HL-60 (cell line): ENCODE data around the gene TOR2A.

Source experiments
- DNase-seq, 2 experiments: peaks; one replicate each; pipeline ENCODE4 v3.0.0-alpha.2; 2010 to 2020; ENCODE audit warnings: low read depth in 1 of 2, low spot score in 1 of 2
- H3K27ac ChIP-seq: fragments of 250-450 bp; sonication (Bioruptor Pico); replicated peaks from 2 replicates; pipeline ENCODE4 v1.5.1; 2020; ENCODE audit warnings: mild to moderate bottlenecking, moderate library complexity
- H3K27me3 ChIP-seq: fragments of 250-450 bp; sonication (Bioruptor Pico); 2 replicates; pipeline ENCODE4 v1.5.1; 2021; ENCODE audit warnings: mild to moderate bottlenecking, moderate library complexity; ENCODE audit not compliant: insufficient read depth, poor library complexity, severe bottlenecking
- H3K4me3 ChIP-seq: replicated peaks from 2 replicates; pipeline ENCODE4 v1.5.1; 2011; ENCODE audit warnings: mild to moderate bottlenecking, control low read depth, low read length; ENCODE audit not compliant: insufficient read depth
- GABPA ChIP-seq: IDR thresholded peaks from 2 replicates; pipeline ENCODE4 v1.6.1; 2012; ENCODE audit warnings: low read depth
- POLR2AphosphoS5 ChIP-seq: IDR thresholded peaks from 2 replicates; pipeline ENCODE4 v1.6.1; 2012; ENCODE audit warnings: low read depth
- SPI1 ChIP-seq: IDR thresholded peaks from 2 replicates; pipeline ENCODE4 v1.6.1; 2012; ENCODE audit warnings: low read depth, mild to moderate bottlenecking, borderline replicate concordance
- TF ChIP-seq, protein P1 (sequence below): IDR thresholded peaks from 2 replicates; pipeline ENCODE4 v1.6.1; 2012; ENCODE audit warnings: low read depth; ENCODE audit not compliant: insufficient replicate concordance
- TF ChIP-seq, protein P2 (sequence below): IDR thresholded peaks from one replicate; pipeline ENCODE4 v1.5.1; 2011; ENCODE audit warnings: low read length, control low read depth, inconsistent platforms; ENCODE audit not compliant: insufficient read depth

Gene TOR2A

DNA sequence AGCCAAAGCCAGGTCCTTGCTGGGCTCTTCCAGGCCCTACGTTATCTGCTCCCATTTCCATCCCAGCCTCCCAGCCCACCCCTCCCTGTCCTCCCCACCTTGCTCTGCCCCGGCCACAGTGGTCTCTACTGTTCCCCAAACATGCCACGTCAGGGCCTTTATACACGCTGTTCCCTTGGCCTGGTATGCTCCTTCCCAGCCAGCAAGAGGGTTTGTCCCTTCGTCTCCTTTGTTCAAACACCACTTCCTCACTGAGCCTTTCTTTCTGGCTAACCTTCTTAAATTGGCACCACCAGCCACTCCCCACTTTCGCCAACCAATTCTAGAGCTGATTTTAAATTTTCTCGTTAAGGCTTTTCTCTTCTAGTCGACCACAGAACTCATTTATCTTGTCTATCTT lies 33.6 kb upstream of the TOR2A start:
- no peak for DNase-seq
- TF ChIP-seq SPI1 (peak; percentile 17; the same call in 1 of the 2 replicates), POLR2AphosphoS5 (no peak)
- TF ChIP-seq, protein P1, sequence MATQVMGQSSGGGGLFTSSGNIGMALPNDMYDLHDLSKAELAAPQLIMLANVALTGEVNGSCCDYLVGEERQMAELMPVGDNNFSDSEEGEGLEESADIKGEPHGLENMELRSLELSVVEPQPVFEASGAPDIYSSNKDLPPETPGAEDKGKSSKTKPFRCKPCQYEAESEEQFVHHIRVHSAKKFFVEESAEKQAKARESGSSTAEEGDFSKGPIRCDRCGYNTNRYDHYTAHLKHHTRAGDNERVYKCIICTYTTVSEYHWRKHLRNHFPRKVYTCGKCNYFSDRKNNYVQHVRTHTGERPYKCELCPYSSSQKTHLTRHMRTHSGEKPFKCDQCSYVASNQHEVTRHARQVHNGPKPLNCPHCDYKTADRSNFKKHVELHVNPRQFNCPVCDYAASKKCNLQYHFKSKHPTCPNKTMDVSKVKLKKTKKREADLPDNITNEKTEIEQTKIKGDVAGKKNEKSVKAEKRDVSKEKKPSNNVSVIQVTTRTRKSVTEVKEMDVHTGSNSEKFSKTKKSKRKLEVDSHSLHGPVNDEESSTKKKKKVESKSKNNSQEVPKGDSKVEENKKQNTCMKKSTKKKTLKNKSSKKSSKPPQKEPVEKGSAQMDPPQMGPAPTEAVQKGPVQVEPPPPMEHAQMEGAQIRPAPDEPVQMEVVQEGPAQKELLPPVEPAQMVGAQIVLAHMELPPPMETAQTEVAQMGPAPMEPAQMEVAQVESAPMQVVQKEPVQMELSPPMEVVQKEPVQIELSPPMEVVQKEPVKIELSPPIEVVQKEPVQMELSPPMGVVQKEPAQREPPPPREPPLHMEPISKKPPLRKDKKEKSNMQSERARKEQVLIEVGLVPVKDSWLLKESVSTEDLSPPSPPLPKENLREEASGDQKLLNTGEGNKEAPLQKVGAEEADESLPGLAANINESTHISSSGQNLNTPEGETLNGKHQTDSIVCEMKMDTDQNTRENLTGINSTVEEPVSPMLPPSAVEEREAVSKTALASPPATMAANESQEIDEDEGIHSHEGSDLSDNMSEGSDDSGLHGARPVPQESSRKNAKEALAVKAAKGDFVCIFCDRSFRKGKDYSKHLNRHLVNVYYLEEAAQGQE: no peak
- H3K4me3 ChIP-seq: no peak overlapping the region
- no peaks in the 10 kb centered on the region for H3K27me3 ChIP-seq
- H3K27ac ChIP-seq: no peak overlapping the region

DNA sequence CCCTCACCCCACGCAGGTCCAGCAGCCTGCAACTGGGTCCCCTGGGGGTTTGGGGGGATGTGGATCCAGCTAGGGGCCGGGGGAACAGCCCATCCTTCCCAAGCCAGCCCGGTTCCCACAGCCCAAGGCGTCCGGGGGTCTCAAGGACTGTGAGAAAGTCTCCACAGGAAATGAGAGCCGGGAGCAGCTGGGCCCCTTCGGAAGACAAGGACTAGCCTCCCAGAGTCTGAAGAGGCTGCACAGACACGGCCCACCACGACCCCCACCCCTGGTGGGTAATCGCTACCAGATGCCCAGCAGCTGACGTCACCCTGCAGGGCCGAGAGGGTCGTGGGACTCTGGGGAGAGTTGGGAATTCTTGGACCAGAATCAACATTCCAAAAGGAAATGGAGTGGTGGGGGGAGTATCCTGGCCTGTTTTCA lies 32.8 kb upstream of the TOR2A start:
- Histone ChIP-seq H3K4me3 (no peak overlapping the region), H3K27ac (no peak overlapping the region), H3K27me3 (no peaks in the 10 kb centered on the region)
- TF ChIP-seq SPI1 (no peak), POLR2AphosphoS5 (no peak), GABPA (no peak)
- TF ChIP-seq, protein P2, sequence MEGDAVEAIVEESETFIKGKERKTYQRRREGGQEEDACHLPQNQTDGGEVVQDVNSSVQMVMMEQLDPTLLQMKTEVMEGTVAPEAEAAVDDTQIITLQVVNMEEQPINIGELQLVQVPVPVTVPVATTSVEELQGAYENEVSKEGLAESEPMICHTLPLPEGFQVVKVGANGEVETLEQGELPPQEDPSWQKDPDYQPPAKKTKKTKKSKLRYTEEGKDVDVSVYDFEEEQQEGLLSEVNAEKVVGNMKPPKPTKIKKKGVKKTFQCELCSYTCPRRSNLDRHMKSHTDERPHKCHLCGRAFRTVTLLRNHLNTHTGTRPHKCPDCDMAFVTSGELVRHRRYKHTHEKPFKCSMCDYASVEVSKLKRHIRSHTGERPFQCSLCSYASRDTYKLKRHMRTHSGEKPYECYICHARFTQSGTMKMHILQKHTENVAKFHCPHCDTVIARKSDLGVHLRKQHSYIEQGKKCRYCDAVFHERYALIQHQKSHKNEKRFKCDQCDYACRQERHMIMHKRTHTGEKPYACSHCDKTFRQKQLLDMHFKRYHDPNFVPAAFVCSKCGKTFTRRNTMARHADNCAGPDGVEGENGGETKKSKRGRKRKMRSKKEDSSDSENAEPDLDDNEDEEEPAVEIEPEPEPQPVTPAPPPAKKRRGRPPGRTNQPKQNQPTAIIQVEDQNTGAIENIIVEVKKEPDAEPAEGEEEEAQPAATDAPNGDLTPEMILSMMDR: no peak
- TF ChIP-seq, protein P1: no peak
- no peak for DNase-seq

DNA sequence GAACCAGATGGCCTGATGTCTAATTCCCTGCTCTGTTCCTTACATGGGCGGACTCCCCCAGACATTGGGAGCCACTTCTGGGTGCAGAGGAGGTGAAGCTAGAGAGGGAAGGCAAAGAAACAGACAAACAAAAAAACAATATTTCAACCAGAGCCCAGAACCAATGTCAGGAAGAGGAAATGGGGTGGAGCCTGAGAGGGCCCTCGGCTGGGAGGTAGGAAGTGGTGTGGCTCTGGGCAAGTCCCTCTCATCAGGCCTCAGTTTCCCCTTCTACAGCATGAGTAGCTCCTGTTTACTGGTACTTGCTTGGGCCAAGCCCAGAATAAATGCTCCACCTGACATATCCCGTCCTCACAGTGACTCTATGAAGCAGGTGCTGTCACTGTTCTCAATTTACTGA lies 32.3 kb upstream of the TOR2A start:
- Histone ChIP-seq H3K27ac (peak overlapping the region; percentile 34), H3K27me3 (no peaks in the 10 kb centered on the region), H3K4me3 (no peak overlapping the region)
- TF ChIP-seq POLR2AphosphoS5: no peak
- TF ChIP-seq SPI1: peak; percentile 39; the same call in 1 of the 2 replicates
- TF ChIP-seq, protein P1: no peak
- DNase-seq: no peak

DNA sequence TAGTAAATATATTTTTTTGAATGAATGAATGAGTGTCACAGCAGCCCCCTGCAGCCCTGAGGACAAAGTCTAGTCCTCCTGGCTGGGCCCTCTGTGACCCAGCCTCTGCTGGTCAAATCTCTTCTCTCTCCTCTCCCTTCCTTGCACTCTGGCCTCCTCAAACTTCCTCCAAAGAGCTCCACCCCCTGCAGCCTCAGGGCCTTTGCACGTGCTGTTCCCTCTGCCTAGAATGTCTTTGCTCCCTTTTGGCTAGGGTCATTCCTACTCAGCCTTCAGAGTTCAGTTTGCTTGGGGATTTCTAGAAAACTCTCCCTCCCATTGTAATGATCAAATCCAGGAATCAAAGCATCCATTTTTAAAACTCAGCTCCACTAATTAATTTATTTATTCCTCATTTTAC lies 30.3 kb upstream of the TOR2A start:
- DNase-seq: no peak
- Histone ChIP-seq H3K27me3 (no peaks in the 10 kb centered on the region), H3K27ac (no peak overlapping the region), H3K4me3 (no peak overlapping the region)
- TF ChIP-seq, protein P1: no peak
- TF ChIP-seq SPI1 (no peak), GABPA (no peak), POLR2AphosphoS5 (no peak)
